K562 (cell line): ENCODE results near the gene GCHFR. TPM values are rescaled to one million over a fixed set of nuclear protein-coding genes. Genes with fewer than 3 reads are reported as not detected.

ENCODE experiments used
- ARHGAP35 ChIP-seq: fragments of 450-650 bp; IDR thresholded peaks from 2 replicates; pipeline ENCODE4 v1.6.1; 2018; ENCODE audit not compliant: partially characterized antibody
- ASH1L ChIP-seq: fragments of 450-650 bp; IDR thresholded peaks from 2 replicates; pipeline ENCODE4 v1.6.1; 2018; ENCODE audit warnings: borderline replicate concordance, mild to moderate bottlenecking, low read depth; ENCODE audit not compliant: partially characterized antibody
- EHMT2 ChIP-seq: fragments of 450-650 bp; IDR thresholded peaks from 2 replicates; pipeline ENCODE4 v1.6.1; 2018; ENCODE audit warnings: antibody characterized with exemption
- FOXA3 ChIP-seq, 2 experiments: fragments of 450-650 bp in 1 of 2; sonication (generic) in 1 of 2; formaldehyde crosslinking; IDR thresholded peaks in 1 of 2; conservative IDR thresholded peaks in 1 of 2; 2 replicates each; pipeline versions ENCODE4 v1.4.0 to v1.8.0; 2020 to 2022; ENCODE audit warnings: mild to moderate bottlenecking in 2 of 2, missing genetic modification reagents in 1 of 2
- FUS ChIP-seq: fragments of 200-400 bp; formaldehyde crosslinking; optimal IDR thresholded peaks from 2 replicates; pipeline ENCODE3; 2017; ENCODE audit warnings: low read depth, low read length
- GATA2 ChIP-seq: sonication (generic); formaldehyde crosslinking; IDR thresholded peaks from 2 replicates; pipeline ENCODE4 v1.4.0; 2020; ENCODE audit warnings: mild to moderate bottlenecking, missing genetic modification reagents
- JUNB ChIP-seq: fragments of 450-650 bp; formaldehyde crosslinking; conservative IDR thresholded peaks from 2 replicates; pipeline ENCODE4 v1.4.0; 2020; ENCODE audit warnings: mild to moderate bottlenecking
- KLF16 ChIP-seq: IDR thresholded peaks from 2 replicates; pipeline ENCODE4 v1.6.1; 2016; ENCODE audit warnings: antibody characterized with exemption
- L3MBTL2 ChIP-seq: fragments of 450-650 bp; IDR thresholded peaks from 2 replicates; pipeline ENCODE4 v1.6.1; 2016; ENCODE audit warnings: mild to moderate bottlenecking, moderate library complexity
- MEF2D ChIP-seq: conservative IDR thresholded peaks from 2 replicates; pipeline ENCODE4 v1.6.1; 2016; ENCODE audit warnings: low read depth, missing genetic modification characterization, missing compliant biosample characterization
- NFRKB ChIP-seq: fragments of 450-650 bp; IDR thresholded peaks from 2 replicates; pipeline ENCODE4 v1.6.1; 2016; ENCODE audit warnings: low read depth
- PCBP1 ChIP-seq: fragments of 200-400 bp; formaldehyde crosslinking; IDR thresholded peaks from 2 replicates; pipeline ENCODE4 v1.6.1; 2018; ENCODE audit warnings: mild to moderate bottlenecking, low read depth, low read length; ENCODE audit not compliant: poor library complexity, severe bottlenecking
- PRPF4 ChIP-seq: fragments of 200-400 bp; formaldehyde crosslinking; IDR thresholded peaks from one replicate; pipeline ENCODE4 v1.6.1; 2017; ENCODE audit warnings: low read length, low read depth, mild to moderate bottlenecking; ENCODE audit not compliant: insufficient read depth, poor library complexity, severe bottlenecking
- RBFOX2 ChIP-seq: fragments of 200-400 bp; formaldehyde crosslinking; IDR thresholded peaks from 2 replicates; pipeline ENCODE4 v1.6.1; 2017; ENCODE audit warnings: low read depth, mild to moderate bottlenecking, low read length, moderate library complexity
- TCF7 ChIP-seq: sonication (generic); IDR thresholded peaks from 2 replicates; pipeline ENCODE4 v1.6.1; 2016; ENCODE audit warnings: antibody characterized with exemption, borderline replicate concordance
- ZBED1 ChIP-seq: IDR thresholded peaks from 2 replicates; pipeline ENCODE4 v1.6.1; 2014
- ZNF146 ChIP-seq: IDR thresholded peaks from one replicate; pipeline ENCODE4 v1.6.1; 2018; ENCODE audit warnings: missing compliant biosample characterization; ENCODE audit not compliant: unreplicated experiment
- ZNF408 ChIP-seq: fragments of 250-450 bp; sonication (Bioruptor Pico); IDR thresholded peaks from 2 replicates; pipeline ENCODE4 v1.4.0; 2020; ENCODE audit warnings: low read depth, mild to moderate bottlenecking, moderate library complexity
- polyA plus RNA-seq, 8 experiments: library from polyadenylated mRNA; depleted of rRNA in 4 of 8; stranded (reverse) in 5 of 8; unstranded in 3 of 8; fragments of >200 nt; fragmentation: Nextera tagmentation in 2 of 8; fragmentation: Illumina TruSeq in 1 of 8; extraction: Ambion mirVana in 2 of 8; extraction: Trizol in 1 of 8; gene quantifications; 2 replicates each; pipeline versions ENCODE4 v1.2.1 to v1.2.3, GENCODE V29; 2011 to 2014; ENCODE audit warnings: inconsistent platforms in 1 of 8, missing spikeins in 1 of 8
- total RNA-seq, 7 experiments: library from RNA; depleted of rRNA in 6 of 7; stranded (reverse); fragments of >200 nt in 6 of 7; fragmentation: Illumina TruSeq in 2 of 7; extraction: Trizol in 2 of 7; gene quantifications; 2 replicates each; pipeline versions ENCODE4 v1.2.1 to v1.2.3, GENCODE V29; 2011 to 2021; ENCODE audit warnings: low replicate concordance in 1 of 7
- TF ChIP-seq, protein P1 (sequence below): fragments of 450-650 bp; IDR thresholded peaks from 2 replicates; pipeline ENCODE4 v1.6.1; 2017; ENCODE audit warnings: antibody characterized with exemption, mild to moderate bottlenecking
- TF ChIP-seq, protein P2 (sequence below): fragments of 250-450 bp; sonication (Bioruptor Pico); IDR thresholded peaks from 2 replicates; pipeline ENCODE4 v1.4.0; 2020
- TF ChIP-seq, protein P3 (sequence below): fragments of 250-450 bp; sonication (Bioruptor Pico); IDR thresholded peaks from 2 replicates; pipeline ENCODE4 v1.5.0; 2021

Gene GCHFR
- total and polyA plus RNA-seq, 9 of the 15 experiments (the other 6 are each of a cell fraction or from before 2014, with no cell fraction given), result 8.7 to 83.5 (median 20.8) TPM

DNA sequence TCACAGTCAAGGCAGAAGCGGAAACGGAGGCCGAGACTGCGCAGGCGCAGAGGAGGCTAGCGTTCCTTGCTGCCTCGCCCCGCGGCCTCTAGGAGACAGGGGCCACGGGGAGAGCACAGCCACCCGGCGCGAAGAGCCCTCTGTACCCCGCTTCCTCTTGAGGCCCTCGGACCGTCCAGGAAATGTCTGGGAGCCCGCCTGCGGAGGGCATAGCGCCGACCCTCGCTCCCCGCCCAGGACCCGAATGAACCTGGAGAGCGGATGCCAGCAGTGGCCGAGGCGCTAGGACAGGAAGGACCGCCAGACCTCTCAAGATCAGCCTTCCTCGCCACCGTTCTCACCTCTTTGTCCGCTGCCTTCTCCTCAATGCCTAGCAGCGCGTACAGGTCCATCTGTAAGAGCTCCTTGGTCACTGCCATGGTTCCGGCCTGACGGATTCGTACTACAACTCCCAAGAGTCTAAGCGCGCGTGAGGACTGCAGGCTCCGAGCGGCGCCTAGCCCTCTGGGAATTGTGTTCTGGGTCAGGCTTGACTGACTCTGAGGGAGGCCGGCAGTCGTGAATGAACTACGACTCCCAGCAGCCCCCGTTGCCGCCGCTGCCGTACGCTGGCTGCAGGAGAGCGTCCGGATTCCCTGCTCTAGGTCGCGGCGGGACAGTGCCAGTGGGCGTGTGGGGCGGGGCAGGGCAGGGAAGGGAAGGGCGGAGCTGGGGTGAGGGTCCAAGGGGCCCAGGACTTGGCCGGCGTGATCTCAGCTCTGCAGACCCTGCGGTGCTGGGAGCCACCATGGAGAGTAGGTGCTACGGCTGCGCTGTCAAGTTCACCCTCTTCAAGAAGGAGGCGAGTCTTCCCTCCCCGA, 43.4 kb downstream of the GCHFR start, which contains the start of the genes DNAJC17 and ZFYVE19 (continued):
- TF ChIP-seq, protein P1, sequence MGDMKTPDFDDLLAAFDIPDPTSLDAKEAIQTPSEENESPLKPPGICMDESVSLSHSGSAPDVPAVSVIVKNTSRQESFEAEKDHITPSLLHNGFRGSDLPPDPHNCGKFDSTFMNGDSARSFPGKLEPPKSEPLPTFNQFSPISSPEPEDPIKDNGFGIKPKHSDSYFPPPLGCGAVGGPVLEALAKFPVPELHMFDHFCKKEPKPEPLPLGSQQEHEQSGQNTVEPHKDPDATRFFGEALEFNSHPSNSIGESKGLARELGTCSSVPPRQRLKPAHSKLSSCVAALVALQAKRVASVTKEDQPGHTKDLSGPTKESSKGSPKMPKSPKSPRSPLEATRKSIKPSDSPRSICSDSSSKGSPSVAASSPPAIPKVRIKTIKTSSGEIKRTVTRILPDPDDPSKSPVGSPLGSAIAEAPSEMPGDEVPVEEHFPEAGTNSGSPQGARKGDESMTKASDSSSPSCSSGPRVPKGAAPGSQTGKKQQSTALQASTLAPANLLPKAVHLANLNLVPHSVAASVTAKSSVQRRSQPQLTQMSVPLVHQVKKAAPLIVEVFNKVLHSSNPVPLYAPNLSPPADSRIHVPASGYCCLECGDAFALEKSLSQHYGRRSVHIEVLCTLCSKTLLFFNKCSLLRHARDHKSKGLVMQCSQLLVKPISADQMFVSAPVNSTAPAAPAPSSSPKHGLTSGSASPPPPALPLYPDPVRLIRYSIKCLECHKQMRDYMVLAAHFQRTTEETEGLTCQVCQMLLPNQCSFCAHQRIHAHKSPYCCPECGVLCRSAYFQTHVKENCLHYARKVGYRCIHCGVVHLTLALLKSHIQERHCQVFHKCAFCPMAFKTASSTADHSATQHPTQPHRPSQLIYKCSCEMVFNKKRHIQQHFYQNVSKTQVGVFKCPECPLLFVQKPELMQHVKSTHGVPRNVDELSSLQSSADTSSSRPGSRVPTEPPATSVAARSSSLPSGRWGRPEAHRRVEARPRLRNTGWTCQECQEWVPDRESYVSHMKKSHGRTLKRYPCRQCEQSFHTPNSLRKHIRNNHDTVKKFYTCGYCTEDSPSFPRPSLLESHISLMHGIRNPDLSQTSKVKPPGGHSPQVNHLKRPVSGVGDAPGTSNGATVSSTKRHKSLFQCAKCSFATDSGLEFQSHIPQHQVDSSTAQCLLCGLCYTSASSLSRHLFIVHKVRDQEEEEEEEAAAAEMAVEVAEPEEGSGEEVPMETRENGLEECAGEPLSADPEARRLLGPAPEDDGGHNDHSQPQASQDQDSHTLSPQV, result peak; percentile 61; the same call in 1 of the 2 replicates
- no peak for TF ChIP-seq ZNF146 (CRISPR knock-in tag)
- peak; percentile 80 for TF ChIP-seq L3MBTL2
- TF ChIP-seq ZNF408 (CRISPR knock-in tag), result no peak
- peak; percentile 41 for TF ChIP-seq ASH1L
- TF ChIP-seq EHMT2, result no peak
- TF ChIP-seq MEF2D, result no peak
- no peak for TF ChIP-seq ARHGAP35
- peak in 1 of 2 experiments; percentile 34; a peak in 1 of 4 replicates for TF ChIP-seq FOXA3 (CRISPR knock-in tag; conservative IDR thresholded peaks at IDR 0.05 in 1 of 2, IDR thresholded peaks at IDR 0.05 in 1 of 2)
- TF ChIP-seq JUNB (CRISPR knock-in tag), result no peak
- TF ChIP-seq PCBP1, result peak; percentile 35
- TF ChIP-seq GATA2, result no peak
- TF ChIP-seq, protein P2, sequence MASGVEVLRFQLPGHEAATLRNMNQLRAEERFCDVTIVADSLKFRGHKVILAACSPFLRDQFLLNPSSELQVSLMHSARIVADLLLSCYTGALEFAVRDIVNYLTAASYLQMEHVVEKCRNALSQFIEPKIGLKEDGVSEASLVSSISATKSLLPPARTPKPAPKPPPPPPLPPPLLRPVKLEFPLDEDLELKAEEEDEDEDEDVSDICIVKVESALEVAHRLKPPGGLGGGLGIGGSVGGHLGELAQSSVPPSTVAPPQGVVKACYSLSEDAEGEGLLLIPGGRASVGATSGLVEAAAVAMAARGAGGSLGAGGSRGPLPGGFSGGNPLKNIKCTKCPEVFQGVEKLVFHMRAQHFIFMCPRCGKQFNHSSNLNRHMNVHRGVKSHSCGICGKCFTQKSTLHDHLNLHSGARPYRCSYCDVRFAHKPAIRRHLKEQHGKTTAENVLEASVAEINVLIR, result 0 out of 2 replicates have a peak, but pooled peaks have one; percentile 35
- TF ChIP-seq ZBED1, result no peak
- TF ChIP-seq RBFOX2, result peak; percentile 86
- TF ChIP-seq TCF7, result 0 out of 2 replicates have a peak, but pooled peaks have one; percentile 13
- no peak for TF ChIP-seq KLF16
- TF ChIP-seq PRPF4, result no peak
- no peak for TF ChIP-seq FUS
- TF ChIP-seq, protein P3, sequence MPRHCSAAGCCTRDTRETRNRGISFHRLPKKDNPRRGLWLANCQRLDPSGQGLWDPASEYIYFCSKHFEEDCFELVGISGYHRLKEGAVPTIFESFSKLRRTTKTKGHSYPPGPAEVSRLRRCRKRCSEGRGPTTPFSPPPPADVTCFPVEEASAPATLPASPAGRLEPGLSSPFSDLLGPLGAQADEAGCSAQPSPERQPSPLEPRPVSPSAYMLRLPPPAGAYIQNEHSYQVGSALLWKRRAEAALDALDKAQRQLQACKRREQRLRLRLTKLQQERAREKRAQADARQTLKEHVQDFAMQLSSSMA, result no peak; the same call in 1 of the 2 replicates
- TF ChIP-seq NFRKB, result peak; percentile 85
